Measurements from ENCODE around the gene PLEKHA7. TPM values are rescaled to one million over a fixed set of nuclear protein-coding genes. Genes with fewer than 3 reads are reported as not detected.
A peak's percentile ranks its signal among the peaks of the same experiment; 100 is the strongest.
"Not testable (repeated sequence)": the region's sequence is repeated elsewhere in the genome, so short reads cannot be mapped to it uniquely, and the experiment has no call there.

Gene PLEKHA7
- polyA plus RNA-seq, 6 donors from 2014 or later: 0.15 to 0.16 TPM; not detected in 4

DNA sequence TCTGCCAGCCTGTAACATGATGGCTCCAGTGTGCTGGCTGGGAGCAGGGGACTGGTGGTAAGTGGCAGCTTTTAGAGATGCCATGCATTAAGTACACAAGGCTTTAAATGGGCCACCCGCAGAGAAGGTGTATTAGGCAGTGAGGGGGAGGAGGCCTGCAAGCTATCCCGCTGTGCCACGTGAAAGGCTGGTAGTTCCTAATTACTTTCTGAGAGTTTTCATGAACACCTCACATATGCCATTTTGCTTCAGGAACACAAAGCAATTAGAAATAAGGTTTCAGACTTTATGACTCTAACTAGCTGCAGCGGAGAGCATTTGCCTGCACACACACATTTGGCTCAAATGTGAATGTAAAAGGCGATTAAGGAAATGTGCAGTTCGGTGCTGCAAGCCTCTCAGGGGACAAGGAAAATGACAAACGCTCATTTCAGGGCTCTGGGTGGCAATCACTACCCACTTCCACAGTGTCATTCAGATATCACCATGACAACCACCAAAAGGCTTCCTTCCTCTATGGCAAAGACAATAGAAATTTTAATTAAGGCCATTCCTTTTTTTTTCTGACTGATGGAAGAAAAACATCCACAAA, 116.6 kb downstream of the PLEKHA7 start:
- no peak overlapping the region for H3K4me3 Mint-ChIP-seq
- ATAC-seq (ENCODE audit: low read depth in 2 of 2) (peak in 1 of 2 donors; percentile 51), DNase-seq (no peak)
- no peaks in the 10 kb centered on the region for H3K36me3 Mint-ChIP-seq
- peaks cover 0 to 10% (median 4%) of the 10 kb centered on the region in 3 donors for H3K27me3 Mint-ChIP-seq
- H3K4me1 Mint-ChIP-seq: peaks cover 8 to 20% (median 9%) of the 10 kb centered on the region in 3 donors
- H3K27ac Mint-ChIP-seq: no peak overlapping the region
- H3K9me3 Mint-ChIP-seq: no peaks in the 10 kb centered on the region

GRCh38 chr11:16896729-16897469, 117.3 kb downstream of the PLEKHA7 start:
- peak overlapping the region in 1 of 6 donors; percentile 78 for H3K27ac Mint-ChIP-seq
- no peaks in the 10 kb centered on the region for H3K36me3 Mint-ChIP-seq
- peaks cover 2 to 13% (median 2%) of the 10 kb centered on the region in 3 donors for H3K4me1 Mint-ChIP-seq
- no peaks in the 10 kb centered on the region for H3K9me3 Mint-ChIP-seq
- ATAC-seq (ENCODE audit: low read depth in 2 of 2) (no peak), DNase-seq (no peak)
- no peak overlapping the region for H3K4me3 Mint-ChIP-seq
- H3K27me3 Mint-ChIP-seq: peaks cover 0 to 10% (median 4%) of the 10 kb centered on the region in 3 donors

DNA sequence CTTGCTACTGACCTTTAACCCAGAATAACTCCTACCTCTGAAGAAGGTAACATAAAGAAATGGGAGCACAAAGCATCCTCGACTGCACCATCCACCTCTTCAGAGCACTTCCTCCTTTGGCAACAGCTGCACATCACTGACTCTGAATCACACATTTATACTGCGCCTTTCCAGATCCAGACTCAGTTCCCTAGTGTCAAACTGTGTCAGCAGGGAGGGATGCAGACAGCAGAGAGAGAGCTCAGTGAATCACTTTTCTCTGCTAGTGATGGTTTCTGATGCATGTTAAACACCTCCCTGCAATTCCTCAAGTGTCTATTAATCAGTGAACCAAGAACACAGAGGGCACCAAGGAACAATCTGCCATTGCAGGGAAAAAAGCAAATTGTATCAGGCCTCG, 118.9 kb downstream of the PLEKHA7 start:
- Mint-ChIP-seq H3K27ac (no peak overlapping the region), H3K4me3 (no peak overlapping the region), H3K4me1 (peaks cover 0 to 11% (median 0%) of the 10 kb centered on the region in 3 donors), H3K9me3 (peaks cover 0 to 3% (median under 1%) of the 10 kb centered on the region in 7 donors), H3K36me3 (no peaks in the 10 kb centered on the region), H3K27me3 (peaks cover 0 to 10% (median 4%) of the 10 kb centered on the region in 3 donors)
- DNase-seq: no peak
- no peak for ATAC-seq (ENCODE audit: low read depth in 2 of 2)

DNA sequence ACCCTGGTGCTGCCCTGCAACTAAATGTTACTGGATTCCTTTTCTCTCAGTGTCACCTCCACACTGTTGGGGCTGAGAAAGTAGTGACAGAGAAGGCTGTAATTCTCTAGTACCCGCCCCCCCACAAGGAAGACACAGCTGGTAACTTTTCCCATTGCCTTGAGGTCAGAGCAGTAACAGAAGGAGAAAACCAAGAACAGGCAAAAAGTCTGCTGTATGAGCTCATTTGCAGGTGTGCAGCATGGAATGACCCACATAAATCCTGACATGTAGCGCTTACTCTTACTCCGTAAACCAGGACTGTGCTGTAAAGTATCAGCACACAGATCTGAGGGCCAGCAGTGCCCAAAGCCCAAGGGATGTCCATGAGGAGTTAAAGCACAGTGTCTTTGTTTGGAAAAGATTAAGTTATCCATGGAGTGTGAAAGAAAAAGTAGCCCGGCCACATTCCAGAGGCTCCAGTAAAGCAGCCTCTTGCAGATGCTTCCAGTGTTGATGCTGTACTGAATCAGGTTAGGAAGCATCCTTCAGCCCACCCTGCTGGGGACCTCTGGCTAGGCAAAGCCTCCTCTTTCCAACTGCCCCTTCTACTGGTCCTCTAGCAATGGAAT, 120.7 kb downstream of the PLEKHA7 start:
- peaks cover 0 to 11% (median 0%) of the 10 kb centered on the region in 3 donors for H3K4me1 Mint-ChIP-seq
- H3K36me3 Mint-ChIP-seq: no peaks in the 10 kb centered on the region
- no peak for DNase-seq
- no peak overlapping the region for H3K27ac Mint-ChIP-seq
- H3K4me3 Mint-ChIP-seq: no peak overlapping the region
- H3K9me3 Mint-ChIP-seq: peaks cover 1 to 16% (median 9%) of the 10 kb centered on the region in 7 donors
- no peak for ATAC-seq (ENCODE audit: low read depth in 2 of 2)
- H3K27me3 Mint-ChIP-seq: peaks cover 0 to 10% (median 4%) of the 10 kb centered on the region in 3 donors

GRCh38 chr11:16891964-16892363, 122.2 kb downstream of the PLEKHA7 start:
- H3K4me1 Mint-ChIP-seq: no peaks in the 10 kb centered on the region
- no peak overlapping the region for H3K4me3 Mint-ChIP-seq
- DNase-seq (no peak), ATAC-seq (ENCODE audit: low read depth in 2 of 2) (no peak)
- H3K9me3 Mint-ChIP-seq: peaks cover 1 to 17% (median 9%) of the 10 kb centered on the region in 7 donors
- no peak overlapping the region for H3K27ac Mint-ChIP-seq
- H3K36me3 Mint-ChIP-seq: no peaks in the 10 kb centered on the region
- H3K27me3 Mint-ChIP-seq: peaks cover 0 to 10% (median 4%) of the 10 kb centered on the region in 3 donors

GRCh38 chr11:16891165-16891564, 123.0 kb downstream of the PLEKHA7 start:
- ATAC-seq (ENCODE audit: low read depth in 2 of 2) (no peak), DNase-seq (no peak)
- no peaks in the 10 kb centered on the region for H3K36me3 Mint-ChIP-seq
- peaks cover 1 to 22% (median 9%) of the 10 kb centered on the region in 7 donors for H3K9me3 Mint-ChIP-seq
- H3K4me3 Mint-ChIP-seq: no peak overlapping the region
- peaks cover 0 to 4% (median 3%) of the 10 kb centered on the region in 3 donors for H3K27me3 Mint-ChIP-seq
- H3K4me1 Mint-ChIP-seq: no peaks in the 10 kb centered on the region
- no peak overlapping the region for H3K27ac Mint-ChIP-seq

DNA sequence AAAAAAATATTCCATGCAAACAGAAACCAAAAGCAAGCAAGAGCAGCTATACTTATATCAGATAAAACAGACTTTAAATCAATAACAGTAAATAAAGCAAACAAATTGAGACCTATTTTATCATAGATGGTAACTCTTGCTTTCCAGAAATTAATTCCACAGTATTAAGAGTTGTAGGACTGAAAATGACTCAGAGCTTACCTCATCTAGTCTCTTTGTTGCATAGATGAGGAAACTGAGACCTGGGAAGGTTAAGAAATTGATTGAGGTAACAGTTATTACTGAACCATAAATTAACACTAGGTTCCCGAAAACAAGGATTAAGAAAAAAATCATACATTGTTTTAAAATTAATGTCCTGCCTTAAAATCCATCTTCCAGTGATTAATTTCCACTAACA, 123.8 kb downstream of the PLEKHA7 start:
- Mint-ChIP-seq H3K27ac (no peak overlapping the region), H3K36me3 (no peaks in the 10 kb centered on the region), H3K4me3 (no peak overlapping the region), H3K4me1 (no peaks in the 10 kb centered on the region), H3K27me3 (no peaks in the 10 kb centered on the region), H3K9me3 (peaks cover 1 to 22% (median 9%) of the 10 kb centered on the region in 7 donors)
- ATAC-seq (ENCODE audit: low read depth in 2 of 2) (no peak), DNase-seq (no peak)

DNA sequence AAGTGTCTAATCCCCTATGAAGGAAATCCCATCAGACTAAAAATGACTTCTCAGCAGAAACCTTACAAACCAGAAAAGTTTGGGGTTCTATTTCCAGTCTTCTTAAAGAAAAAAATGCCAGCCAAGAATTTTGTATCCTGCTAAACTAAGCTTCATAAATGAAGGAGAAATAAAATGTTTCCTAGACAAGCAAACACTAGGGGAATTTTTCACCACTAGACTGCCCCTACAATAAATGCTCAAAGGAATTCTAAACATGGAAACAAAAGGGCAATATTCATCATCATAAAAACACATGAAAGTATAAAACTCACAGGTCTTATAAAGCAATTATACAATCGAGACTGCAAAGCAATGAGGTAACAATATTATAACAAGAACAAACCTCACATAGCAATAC, 124.3 kb downstream of the PLEKHA7 start:
- Mint-ChIP-seq H3K4me3 (no peak overlapping the region), H3K27ac (no peak overlapping the region), H3K27me3 (no peaks in the 10 kb centered on the region), H3K36me3 (no peaks in the 10 kb centered on the region), H3K4me1 (no peaks in the 10 kb centered on the region), H3K9me3 (peaks cover 1 to 22% (median 9%) of the 10 kb centered on the region in 7 donors)
- ATAC-seq (ENCODE audit: low read depth in 2 of 2): no peak
- DNase-seq: no peak

DNA sequence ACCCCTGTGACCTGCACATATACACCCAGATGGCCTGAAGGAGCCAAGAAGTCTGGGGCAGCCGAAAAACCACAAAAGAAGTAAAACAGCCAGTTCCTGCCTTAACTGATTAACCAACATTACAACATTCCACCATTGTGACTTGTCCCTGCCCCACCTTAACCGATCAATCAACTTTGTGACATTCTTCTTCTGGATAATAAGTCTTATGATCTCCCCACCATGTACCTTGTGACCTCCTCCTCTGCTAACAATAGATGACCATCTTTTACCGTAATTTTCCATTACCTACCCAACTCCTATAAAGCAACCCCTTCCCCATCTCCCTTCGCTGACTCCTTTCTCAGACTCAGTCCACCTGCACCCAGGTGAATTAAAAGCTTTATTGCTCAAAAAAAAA, 125.2 kb downstream of the PLEKHA7 start:
- not testable (repeated sequence) for H3K27me3 Mint-ChIP-seq; H3K36me3 Mint-ChIP-seq; ATAC-seq (ENCODE audit: low read depth in 2 of 2); DNase-seq; H3K27ac Mint-ChIP-seq; H3K4me1 Mint-ChIP-seq
- Mint-ChIP-seq H3K9me3 (peaks cover 1 to 22% (median 9%) of the 10 kb centered on the region in 7 donors), H3K4me3 (peak overlapping the region in 1 of 8 donors; percentile 41)

- H3K36me3 Mint-ChIP-seq; H3K27ac Mint-ChIP-seq; DNase-seq; H3K4me3 Mint-ChIP-seq; H3K27me3 Mint-ChIP-seq; ATAC-seq (ENCODE audit: low read depth in 2 of 2); H3K4me1 Mint-ChIP-seq: not testable (repeated sequence)
- H3K9me3 Mint-ChIP-seq: peaks cover 1 to 22% (median 9%) of the 10 kb centered on the region in 7 donors
These were observed 126.3 kb downstream of the PLEKHA7 start for GRCh38 chr11:16887887-16888286.

DNA sequence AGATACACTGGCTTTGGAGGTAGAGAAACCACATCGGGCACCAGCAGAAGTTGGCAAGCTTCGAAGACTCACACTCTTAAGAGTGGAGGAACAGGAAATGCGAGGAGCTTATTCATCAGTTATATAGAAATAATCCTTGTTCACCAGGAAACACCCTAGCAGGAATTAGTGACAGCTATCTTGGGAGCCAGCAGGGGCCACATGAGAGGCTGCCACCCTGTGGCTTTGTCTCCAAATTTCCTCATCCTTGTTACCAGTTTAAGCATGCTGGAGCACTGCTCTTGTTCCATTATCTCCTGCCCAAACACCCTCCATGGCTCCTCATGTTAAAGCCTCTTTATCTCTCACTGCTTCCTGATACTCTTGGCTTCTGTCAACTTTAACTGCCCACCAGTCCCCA, 131.0 kb downstream of the PLEKHA7 start:
- no peak overlapping the region for H3K4me3 Mint-ChIP-seq
- H3K36me3 Mint-ChIP-seq: no peaks in the 10 kb centered on the region
- H3K4me1 Mint-ChIP-seq: no peaks in the 10 kb centered on the region
- no peak for ATAC-seq (ENCODE audit: low read depth in 2 of 2)
- peaks cover 0 to 8% (median under 1%) of the 10 kb centered on the region in 3 donors for H3K27me3 Mint-ChIP-seq
- no peak for DNase-seq
- peak overlapping the region in 1 of 6 donors; percentile 21 for H3K27ac Mint-ChIP-seq
- H3K9me3 Mint-ChIP-seq: peaks cover 0 to 5% (median 0%) of the 10 kb centered on the region in 7 donors

GRCh38 chr11:16881766-16882165, 132.4 kb downstream of the PLEKHA7 start:
- DNase-seq: no peak
- ATAC-seq (ENCODE audit: low read depth in 2 of 2): no peak
- no peak overlapping the region for H3K27ac Mint-ChIP-seq
- H3K9me3 Mint-ChIP-seq: peaks cover 0 to 3% (median 0%) of the 10 kb centered on the region in 7 donors
- no peaks in the 10 kb centered on the region for H3K4me1 Mint-ChIP-seq
- H3K4me3 Mint-ChIP-seq: no peak overlapping the region
- peaks cover 0 to 8% (median 5%) of the 10 kb centered on the region in 3 donors for H3K27me3 Mint-ChIP-seq
- H3K36me3 Mint-ChIP-seq: no peaks in the 10 kb centered on the region

GRCh38 chr11:16881074-16881709, 133.0 kb downstream of the PLEKHA7 start:
- H3K27me3 Mint-ChIP-seq: peaks cover 0 to 8% (median 5%) of the 10 kb centered on the region in 3 donors
- H3K4me1 Mint-ChIP-seq: no peaks in the 10 kb centered on the region
- peaks cover 0 to under 1% (median 0%) of the 10 kb centered on the region in 7 donors for H3K9me3 Mint-ChIP-seq
- ATAC-seq (ENCODE audit: low read depth in 2 of 2): no peak
- no peak for DNase-seq
- H3K36me3 Mint-ChIP-seq: no peaks in the 10 kb centered on the region
- H3K4me3 Mint-ChIP-seq: no peak overlapping the region
- no peak overlapping the region for H3K27ac Mint-ChIP-seq
